Nephron (organoid): ENCODE measurements around the gene DNAJA2.
A peak's percentile ranks its signal among the peaks of the same experiment; 100 is the strongest.
"Not testable (repeated sequence)": the region's sequence is repeated elsewhere in the genome, so short reads cannot be mapped to it uniquely, and the experiment has no call there.

Experiments
- H3K27ac Mint-ChIP-seq, 3 experiments: 2 replicates each; pipeline ENCODE4 v1.8.0; 2020; ENCODE audit warnings: mixed read lengths in 3 of 3, mild to moderate bottlenecking in 2 of 3, moderate library complexity in 1 of 3
- H3K27me3 Mint-ChIP-seq: 2 replicates; pipeline ENCODE4 v1.8.0; 2021; ENCODE audit warnings: low read depth, mild to moderate bottlenecking, moderate library complexity, mixed read lengths
- H3K36me3 Mint-ChIP-seq: 2 replicates; pipeline ENCODE4 v1.8.0; 2020; ENCODE audit warnings: low read depth, mixed read lengths
- H3K4me1 Mint-ChIP-seq: 2 replicates; pipeline ENCODE4 v1.8.0; 2020; ENCODE audit warnings: mixed read lengths
- H3K4me3 Mint-ChIP-seq, 3 experiments: 2 replicates each; pipeline ENCODE4 v1.8.0; 2020; ENCODE audit warnings: mild to moderate bottlenecking in 3 of 3, mixed read lengths in 3 of 3, moderate library complexity in 2 of 3
- H3K9me3 Mint-ChIP-seq: 2 replicates; pipeline ENCODE4 v1.8.0; 2020; ENCODE audit warnings: mixed read lengths
- TF ChIP-seq, protein P1 (sequence below), 3 experiments: fragments of 200-600 bp; sonication (generic); IDR thresholded peaks; one replicate each; pipeline ENCODE4 v1.5.0; 2021; ENCODE audit warnings: antibody characterized with exemption in 3 of 3; ENCODE audit not compliant: unreplicated experiment in 3 of 3

DNAJA2 gene

DNA sequence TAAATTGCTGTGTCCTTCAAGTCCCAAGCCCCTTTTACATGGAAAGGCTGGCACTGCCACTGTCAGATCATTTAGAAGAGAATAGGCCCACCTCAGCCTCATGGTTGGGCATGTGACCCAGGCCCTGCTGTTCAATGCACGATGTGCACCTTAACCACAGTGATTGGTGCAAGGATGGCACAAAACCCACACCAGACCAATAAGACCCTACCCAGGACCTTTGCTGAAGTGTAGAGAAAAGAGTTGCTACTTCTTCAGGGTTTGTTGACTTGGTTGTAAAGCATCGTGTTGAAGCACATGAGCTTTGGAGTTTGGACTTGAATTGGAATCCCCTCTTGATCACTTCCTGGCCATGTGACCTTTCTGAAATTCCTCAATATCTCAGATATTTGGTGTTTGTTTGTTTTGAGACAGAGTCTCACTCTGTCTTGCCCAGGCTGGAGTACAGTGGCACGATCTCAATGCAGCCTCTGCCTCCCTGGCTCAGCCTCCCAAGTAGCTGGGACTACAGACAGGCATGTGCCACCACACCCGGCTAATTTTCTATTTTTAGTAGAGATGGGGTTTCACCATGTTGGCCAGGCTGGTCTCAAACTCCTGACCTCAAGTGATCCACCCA is 24.8 kb downstream of the DNAJA2 start:
- TF ChIP-seq, protein P1, sequence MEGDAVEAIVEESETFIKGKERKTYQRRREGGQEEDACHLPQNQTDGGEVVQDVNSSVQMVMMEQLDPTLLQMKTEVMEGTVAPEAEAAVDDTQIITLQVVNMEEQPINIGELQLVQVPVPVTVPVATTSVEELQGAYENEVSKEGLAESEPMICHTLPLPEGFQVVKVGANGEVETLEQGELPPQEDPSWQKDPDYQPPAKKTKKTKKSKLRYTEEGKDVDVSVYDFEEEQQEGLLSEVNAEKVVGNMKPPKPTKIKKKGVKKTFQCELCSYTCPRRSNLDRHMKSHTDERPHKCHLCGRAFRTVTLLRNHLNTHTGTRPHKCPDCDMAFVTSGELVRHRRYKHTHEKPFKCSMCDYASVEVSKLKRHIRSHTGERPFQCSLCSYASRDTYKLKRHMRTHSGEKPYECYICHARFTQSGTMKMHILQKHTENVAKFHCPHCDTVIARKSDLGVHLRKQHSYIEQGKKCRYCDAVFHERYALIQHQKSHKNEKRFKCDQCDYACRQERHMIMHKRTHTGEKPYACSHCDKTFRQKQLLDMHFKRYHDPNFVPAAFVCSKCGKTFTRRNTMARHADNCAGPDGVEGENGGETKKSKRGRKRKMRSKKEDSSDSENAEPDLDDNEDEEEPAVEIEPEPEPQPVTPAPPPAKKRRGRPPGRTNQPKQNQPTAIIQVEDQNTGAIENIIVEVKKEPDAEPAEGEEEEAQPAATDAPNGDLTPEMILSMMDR (IDR thresholded peaks at IDR 0.05; ENCODE audit: unreplicated experiment in 3 of 3): no peak
- Mint-ChIP-seq H3K4me3 (no peak overlapping the region), H3K9me3 (no peaks in the 10 kb centered on the region), H3K27me3 (no peaks in the 10 kb centered on the region), H3K36me3 (no peaks in the 10 kb centered on the region), H3K27ac (no peak overlapping the region), H3K4me1 (no peaks in the 10 kb centered on the region)

DNA sequence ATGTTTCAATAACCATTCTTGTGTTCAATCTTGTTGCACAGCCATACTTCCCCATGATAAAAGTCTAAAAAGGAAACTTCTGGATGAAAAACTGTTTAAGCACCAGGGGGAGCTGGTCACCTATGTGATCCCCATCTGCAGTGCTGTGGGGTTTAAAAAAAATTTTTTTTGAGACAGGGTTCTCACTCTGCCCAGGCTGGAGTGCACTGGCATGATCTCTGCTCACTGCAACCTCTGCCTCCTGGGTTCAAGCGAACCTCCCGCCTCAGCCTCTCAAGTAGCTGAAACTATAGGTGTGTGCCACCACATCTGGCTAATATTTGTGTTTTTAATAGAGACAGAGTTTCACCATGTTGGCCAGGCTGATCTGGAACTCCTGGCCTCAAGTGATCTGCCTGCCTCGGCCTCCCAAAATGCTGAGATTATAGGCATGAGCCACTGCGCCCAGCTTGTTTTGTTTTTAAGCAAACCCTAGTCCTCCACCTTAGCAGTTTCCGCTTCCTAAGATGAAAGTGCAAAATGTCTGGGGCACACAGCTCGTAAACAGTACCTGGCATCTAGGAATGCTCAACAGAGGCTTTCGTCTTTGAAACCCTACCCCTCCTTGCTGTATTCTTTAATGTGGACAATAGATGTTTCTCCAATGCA is 25.4 kb downstream of the DNAJA2 start:
- TF ChIP-seq, protein P1 (IDR thresholded peaks at IDR 0.05; ENCODE audit: unreplicated experiment in 3 of 3): peak; percentile 50 to 65 (median 61)
- no peaks in the 10 kb centered on the region for H3K27me3 Mint-ChIP-seq
- H3K4me3 Mint-ChIP-seq: no peak overlapping the region
- no peak overlapping the region for H3K27ac Mint-ChIP-seq
- H3K9me3 Mint-ChIP-seq: no peaks in the 10 kb centered on the region
- no peaks in the 10 kb centered on the region for H3K36me3 Mint-ChIP-seq
- no peaks in the 10 kb centered on the region for H3K4me1 Mint-ChIP-seq

DNA sequence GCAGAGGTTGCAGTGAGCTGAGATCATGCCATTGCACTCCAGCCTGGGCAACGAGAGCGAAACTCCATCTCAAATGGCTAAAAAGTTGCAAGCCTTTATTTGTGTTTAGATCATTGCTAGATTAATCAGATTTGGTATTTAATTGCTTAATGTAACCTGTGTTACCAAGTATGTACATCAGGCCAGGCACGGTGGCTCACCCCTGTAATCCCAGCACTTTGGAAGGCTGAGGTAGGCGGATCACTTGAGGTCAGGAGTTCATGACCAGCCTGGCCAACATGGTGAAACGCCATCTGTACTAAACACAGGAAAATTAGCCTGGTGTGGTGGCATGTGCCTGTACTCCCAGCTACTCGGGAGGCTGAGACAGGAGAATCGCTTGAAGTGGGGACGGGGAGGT is 28.8 kb downstream of the DNAJA2 start:
- H3K27ac Mint-ChIP-seq, H3K9me3 Mint-ChIP-seq, H3K36me3 Mint-ChIP-seq, H3K4me3 Mint-ChIP-seq, H3K27me3 Mint-ChIP-seq, H3K4me1 Mint-ChIP-seq: not testable (repeated sequence)

DNA sequence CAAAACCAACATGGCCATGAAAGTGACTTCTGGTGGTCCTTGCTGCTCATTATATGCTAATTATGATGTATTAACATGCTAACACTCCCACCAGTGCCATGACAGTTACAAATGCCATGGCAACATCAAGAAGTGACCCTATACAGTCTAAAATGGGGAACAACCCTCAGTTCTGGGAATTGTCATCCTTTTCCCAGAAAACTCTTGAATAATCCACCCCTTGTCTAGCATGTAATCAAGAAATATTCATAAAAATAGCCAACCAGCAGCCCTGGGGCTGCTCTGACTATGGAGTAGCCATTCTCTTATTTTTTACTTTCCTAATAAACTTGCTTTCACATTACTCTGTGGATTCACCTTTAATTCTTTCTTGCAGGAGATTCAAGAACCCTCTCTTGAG is 35.9 kb downstream of the DNAJA2 start:
- Mint-ChIP-seq H3K4me3 (no peak overlapping the region), H3K36me3 (no peaks in the 10 kb centered on the region), H3K9me3 (no peaks in the 10 kb centered on the region), H3K27ac (no peak overlapping the region), H3K4me1 (no peaks in the 10 kb centered on the region), H3K27me3 (peaks cover 7% of the 10 kb centered on the region)
- TF ChIP-seq, protein P1 (IDR thresholded peaks at IDR 0.05; ENCODE audit: unreplicated experiment in 3 of 3): no peak

DNA sequence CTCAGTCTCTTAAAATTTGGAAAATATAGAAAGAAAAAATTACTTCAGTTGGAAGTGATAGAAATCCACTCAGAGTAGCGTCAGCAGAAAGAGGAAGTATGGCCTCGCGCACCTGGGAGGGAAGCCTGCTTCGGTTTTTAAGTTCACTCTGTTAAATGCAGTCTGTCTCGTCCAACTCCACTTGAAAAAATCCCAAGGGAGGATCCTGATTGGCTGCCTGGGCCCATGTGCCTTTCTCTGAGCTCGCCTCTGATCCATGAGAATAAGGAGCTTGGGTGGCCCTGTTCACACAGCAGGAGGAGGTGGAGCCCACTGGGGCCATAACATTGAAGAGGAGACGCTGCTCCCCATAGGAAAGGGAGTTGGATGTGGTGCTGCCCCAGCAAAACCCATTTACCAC is 40.7 kb downstream of the DNAJA2 start:
- no peaks in the 10 kb centered on the region for H3K4me1 Mint-ChIP-seq
- no peaks in the 10 kb centered on the region for H3K9me3 Mint-ChIP-seq
- H3K4me3 Mint-ChIP-seq: no peak overlapping the region
- TF ChIP-seq, protein P1 (IDR thresholded peaks at IDR 0.05; ENCODE audit: unreplicated experiment in 3 of 3): no peak
- peaks cover 4% of the 10 kb centered on the region for H3K27me3 Mint-ChIP-seq
- peaks cover 15% of the 10 kb centered on the region for H3K36me3 Mint-ChIP-seq
- H3K27ac Mint-ChIP-seq: no peak overlapping the region

DNA sequence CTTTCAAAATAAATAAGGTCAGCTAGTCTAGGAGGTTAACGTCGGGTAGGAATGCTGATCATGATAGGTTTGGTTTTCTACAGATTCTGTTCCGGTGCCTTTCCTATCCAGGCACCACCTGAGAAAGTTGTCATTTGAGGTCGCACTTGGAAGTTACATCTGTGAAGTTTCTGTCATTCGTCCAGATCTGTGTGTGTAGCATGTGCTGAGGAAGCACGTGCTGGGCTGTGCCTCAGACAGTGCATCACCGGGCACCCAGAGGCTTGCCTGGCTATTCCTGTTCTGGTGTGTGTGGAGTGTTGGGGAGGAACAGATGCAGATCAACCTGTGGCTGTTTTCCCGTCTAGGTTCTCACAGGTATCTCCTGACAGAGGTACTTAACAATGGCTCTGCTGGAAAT is 42.6 kb downstream of the DNAJA2 start:
- TF ChIP-seq, protein P1 (IDR thresholded peaks at IDR 0.05; ENCODE audit: unreplicated experiment in 3 of 3): no peak
- no peaks in the 10 kb centered on the region for H3K27me3 Mint-ChIP-seq
- no peaks in the 10 kb centered on the region for H3K9me3 Mint-ChIP-seq
- no peak overlapping the region for H3K27ac Mint-ChIP-seq
- H3K4me3 Mint-ChIP-seq: no peak overlapping the region
- H3K36me3 Mint-ChIP-seq: peaks cover 26% of the 10 kb centered on the region
- no peaks in the 10 kb centered on the region for H3K4me1 Mint-ChIP-seq
